Activated gamma-delta T cell treated with Interleukin-2 at 50 U/mL for 16 hours (primary cell): ENCODE data around the gene TOPAZ1.
"Not testable (repeated sequence)": the region's sequence is repeated elsewhere in the genome, so short reads cannot be mapped to it uniquely, and the experiment has no call there.

ENCODE experiments used
- DNase-seq: peaks from one replicate; pipeline ENCODE4 v3.0.0-alpha.2; 2020

Gene TOPAZ1

DNA sequence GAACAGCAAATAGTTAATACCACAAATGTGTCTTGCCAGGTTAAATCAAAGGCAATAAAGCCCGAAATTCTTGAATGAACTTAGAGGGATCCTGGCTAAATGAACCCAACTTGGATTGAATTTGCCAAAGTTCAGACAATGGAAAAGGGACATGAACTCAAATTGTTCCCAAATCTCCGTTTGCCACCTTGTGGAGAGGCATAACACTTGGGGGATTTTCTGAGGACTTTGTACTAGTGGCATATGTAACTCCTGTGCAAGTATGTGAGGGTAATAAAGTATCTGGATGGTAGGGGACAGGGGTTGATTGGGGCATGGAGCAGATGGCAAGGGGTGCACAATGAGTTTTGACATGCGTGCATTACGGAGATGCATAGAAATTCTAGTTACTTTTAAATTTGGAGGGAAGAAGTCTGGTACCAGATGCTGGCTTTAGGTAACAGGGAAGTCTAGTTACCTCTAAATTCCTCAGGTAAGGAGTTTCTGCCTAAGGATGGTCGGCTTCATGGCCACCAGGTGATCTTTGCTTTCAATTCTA lies 95.6 kb downstream of the TOPAZ1 start:
- no peak for DNase-seq

GRCh38 chr3:44338010-44338827 lies 96.5 kb downstream of the TOPAZ1 start, which contains the start of gene TCAIM:
Gene TCAIM (plus strand): TSS chr3:44338766. CDS start chr3:44354783, 16,017 bp downstream.
- DNase-seq = peak; percentile 98

DNA sequence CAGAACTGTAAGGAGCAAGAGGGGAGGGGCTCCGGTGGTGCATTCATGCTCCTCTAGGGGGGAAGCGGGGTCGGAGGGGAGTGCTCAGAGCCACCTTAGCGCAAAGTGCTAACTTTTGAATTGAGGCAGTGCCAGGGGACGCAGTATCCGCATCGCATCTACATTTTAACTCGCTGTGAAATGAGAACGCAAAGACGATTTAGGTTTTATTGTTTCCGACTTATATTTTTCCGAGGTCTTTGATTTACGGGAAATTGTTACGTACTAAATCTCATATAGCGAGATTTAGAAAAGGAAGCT lies 97.1 kb downstream of the TOPAZ1 start:
- no peak for DNase-seq

GRCh38 chr3:44339181-44340057 lies 97.7 kb downstream of the TOPAZ1 start:
- DNase-seq = no peak

DNA sequence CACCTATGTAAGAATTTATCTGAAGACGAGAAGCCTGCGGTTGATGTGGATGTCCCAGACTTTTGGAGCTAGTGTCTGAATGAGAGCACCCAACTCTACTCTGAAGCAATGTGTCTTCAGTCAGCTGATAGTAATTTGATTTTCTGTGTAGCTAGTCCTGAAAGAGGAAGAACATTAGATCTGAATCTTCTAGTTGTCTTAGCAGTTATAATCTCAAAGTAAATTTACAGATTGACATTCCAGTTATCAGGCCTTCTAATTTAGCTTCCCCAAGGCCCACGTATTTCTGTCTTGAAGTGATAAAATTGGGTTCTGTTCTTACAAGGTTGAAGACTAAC lies 98.3 kb downstream of the TOPAZ1 start:
- no peak for DNase-seq

- DNase-seq = no peak
Measured at GRCh38 chr3:44342176-44342790, 100.6 kb downstream of the TOPAZ1 start.

DNA sequence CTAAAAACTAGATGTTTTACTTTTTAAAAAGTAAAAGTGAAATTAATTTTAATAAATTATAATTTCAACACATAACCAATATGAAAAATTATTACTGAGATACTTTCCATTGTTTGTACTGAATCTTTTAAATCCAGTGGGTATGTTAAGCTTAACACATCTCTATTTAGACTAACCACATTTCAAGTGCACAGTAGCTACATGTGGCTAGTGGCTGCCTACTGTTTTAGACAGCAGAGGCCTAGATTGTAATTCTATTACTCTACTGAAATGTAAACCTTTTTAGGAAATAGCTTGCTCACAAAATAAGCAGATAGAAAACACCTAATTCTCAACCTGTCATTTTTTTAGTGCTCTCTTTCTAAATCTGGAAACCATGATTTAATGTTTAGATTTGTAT lies 101.7 kb downstream of the TOPAZ1 start:
- DNase-seq = no peak

- not testable (repeated sequence) for DNase-seq
Measured at GRCh38 chr3:44346590-44346989, 104.9 kb downstream of the TOPAZ1 start.

- DNase-seq = no peak
Measured at GRCh38 chr3:44348993-44349392, 107.3 kb downstream of the TOPAZ1 start.

DNA sequence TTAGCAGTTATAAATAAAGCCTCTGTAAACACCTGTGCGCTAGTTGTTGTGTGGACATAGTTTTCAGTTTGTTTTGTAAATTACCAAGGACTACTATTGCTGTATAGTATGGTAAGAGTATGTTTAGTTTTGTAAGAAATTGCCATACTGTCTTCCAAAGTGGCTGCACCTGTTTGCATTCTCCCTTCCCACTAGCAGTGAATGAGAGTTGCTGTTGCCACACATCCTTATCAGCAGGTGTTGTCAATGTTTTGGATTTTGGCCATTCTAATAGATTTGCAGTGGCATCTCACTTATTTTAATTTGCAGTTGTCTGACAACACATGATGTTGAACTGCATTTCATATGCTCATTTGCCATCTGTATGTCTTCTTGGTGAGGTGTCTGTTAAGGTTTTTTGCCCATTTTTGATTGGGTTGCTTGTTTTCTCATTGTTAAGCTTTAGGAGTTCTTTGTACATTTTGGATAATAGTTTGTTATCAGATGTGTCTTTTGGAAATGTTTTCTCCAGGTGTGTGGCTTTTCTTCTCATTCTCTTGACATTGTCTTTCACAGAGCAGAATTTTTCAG lies 111.8 kb downstream of the TOPAZ1 start:
- no peak for DNase-seq

GRCh38 chr3:44355362-44356033 lies 113.8 kb downstream of the TOPAZ1 start:
- DNase-seq = no peak

DNA sequence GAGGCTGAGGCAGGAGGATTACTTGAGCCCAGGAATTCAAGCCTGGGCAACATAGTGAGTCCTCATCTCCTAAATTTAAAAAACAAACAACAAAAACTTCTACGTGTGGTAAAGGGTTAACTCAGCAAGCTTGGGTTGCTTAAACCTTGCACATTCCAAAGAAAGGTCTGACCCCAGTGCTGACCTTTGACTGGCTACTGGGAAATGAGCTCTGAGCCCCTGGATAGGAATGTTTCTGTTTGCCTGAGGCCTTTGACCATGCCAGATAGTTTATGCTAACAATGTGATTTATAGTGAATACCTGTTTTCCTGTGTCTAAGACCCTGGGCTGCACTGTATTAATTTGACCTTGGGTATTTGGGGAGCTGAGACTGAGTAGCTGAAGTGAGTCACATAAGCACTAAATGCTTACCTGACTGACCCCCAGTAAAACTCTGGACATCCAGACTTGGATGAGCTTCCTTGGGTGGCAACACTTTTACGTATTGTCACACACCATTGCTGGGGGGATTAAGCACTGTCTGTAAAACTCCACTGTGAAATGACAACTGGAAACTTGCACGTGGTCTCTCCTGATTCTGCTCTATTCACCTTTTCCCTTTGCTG lies 117.6 kb downstream of the TOPAZ1 start:
- no peak for DNase-seq

GRCh38 chr3:44363591-44363990 lies 121.9 kb downstream of the TOPAZ1 start:
- DNase-seq = no peak

GRCh38 chr3:44365952-44366351 lies 124.3 kb downstream of the TOPAZ1 start:
- DNase-seq = no peak

- no peak for DNase-seq
Measured at GRCh38 chr3:44375450-44375849, 133.8 kb downstream of the TOPAZ1 start.
